Hepatocyte (in vitro differentiated cells): ENCODE data around the gene PLEKHA6. TPM values are rescaled to one million over a fixed set of nuclear protein-coding genes. Genes with fewer than 3 reads are reported as not detected.

Experiments
- DNase-seq: peaks from one replicate; pipeline ENCODE4 v3.0.0-alpha.2; 2016; ENCODE audit warnings: low spot score
- H2AFZ ChIP-seq: fragments of 200-600 bp; sonication (generic); 2 replicates; pipeline ENCODE4 v1.6.0; 2016; ENCODE audit warnings: antibody characterized with exemption, mild to moderate bottlenecking
- H3K27ac ChIP-seq: fragments of 200-600 bp; sonication (generic); 2 replicates; pipeline ENCODE4 v1.5.1; 2016; ENCODE audit warnings: mild to moderate bottlenecking
- H3K27me3 ChIP-seq: fragments of 200-600 bp; sonication (generic); 2 replicates; pipeline ENCODE4 v1.6.1; 2016
- H3K36me3 ChIP-seq: fragments of 200-600 bp; sonication (generic); replicated peaks from 2 replicates; pipeline ENCODE4 v1.5.1; 2016; ENCODE audit warnings: low read depth; ENCODE audit not compliant: insufficient read depth
- H3K4me1 ChIP-seq: fragments of 200-600 bp; sonication (generic); 2 replicates; pipeline ENCODE4 v1.5.1; 2016; ENCODE audit warnings: mild to moderate bottlenecking, moderate library complexity; ENCODE audit not compliant: insufficient read depth
- H3K4me2 ChIP-seq: fragments of 200-600 bp; sonication (generic); 2 replicates; pipeline ENCODE4 v1.6.0; 2016
- H3K4me3 ChIP-seq: fragments of 200-600 bp; sonication (generic); 2 replicates; pipeline ENCODE4 v1.5.1; 2016; ENCODE audit warnings: mild to moderate bottlenecking
- H3K79me2 ChIP-seq: fragments of 200-600 bp; sonication (generic); 2 replicates; pipeline ENCODE4 v1.6.0; 2017; ENCODE audit warnings: mild to moderate bottlenecking
- H3K9me2 ChIP-seq: fragments of 200-600 bp; sonication (generic); replicated peaks from 2 replicates; pipeline ENCODE4 v1.6.0; 2017; ENCODE audit warnings: mild to moderate bottlenecking; ENCODE audit not compliant: insufficient read depth
- H3K9me3 ChIP-seq: fragments of 200-600 bp; sonication (generic); 2 replicates; pipeline ENCODE4 v1.5.1; 2016; ENCODE audit warnings: low read depth, mild to moderate bottlenecking
- H4K20me1 ChIP-seq: fragments of 200-600 bp; sonication (generic); 2 replicates; pipeline ENCODE4 v1.6.0; 2016; ENCODE audit warnings: mild to moderate bottlenecking; ENCODE audit not compliant: insufficient read depth, poor library complexity, severe bottlenecking
- EZH2 ChIP-seq: fragments of 200-600 bp; sonication (generic); IDR thresholded peaks from 2 replicates; pipeline ENCODE4 v1.6.1; 2016; ENCODE audit warnings: antibody characterized with exemption, mild to moderate bottlenecking, borderline replicate concordance
- EZH2phosphoT487 ChIP-seq: fragments of 200-600 bp; sonication (generic); IDR thresholded peaks from one replicate; pipeline ENCODE4 v1.6.1; 2018; ENCODE audit warnings: antibody characterized with exemption, mild to moderate bottlenecking, low read depth, moderate library complexity; ENCODE audit not compliant: unreplicated experiment, severe bottlenecking
- WGBS: methylation state at CpG from one replicate; pipeline ENCODE4 v1.1.6; 2016; ENCODE audit warnings: low lambda C conversion rate; ENCODE audit errors: missing lambda C conversion rate; 5-methylcytosine and 5-hydroxymethylcytosine counted together
- polyA plus RNA-seq: library from polyadenylated mRNA; unstranded; fragments of >200 nt; fragmentation: Nextera tagmentation; extraction: Ambion mirVana; gene quantifications from 2 replicates; pipeline ENCODE4 v1.2.1, GENCODE V29; 2016
- total RNA-seq: library from RNA; depleted of rRNA; stranded (reverse); fragments of >200 nt; gene quantifications from 2 replicates; pipeline ENCODE4 v1.2.3, GENCODE V29; 2014
- TF ChIP-seq, protein P1 (sequence below): fragments of 200-600 bp; sonication (generic); IDR thresholded peaks from 2 replicates; pipeline ENCODE4 v1.5.1; 2016; ENCODE audit warnings: antibody characterized with exemption, mild to moderate bottlenecking; ENCODE audit not compliant: poor library complexity

PLEKHA6 gene
- total and polyA plus RNA-seq, 2 experiments from 2014 or later: 14.3 to 31.5 TPM

DNA sequence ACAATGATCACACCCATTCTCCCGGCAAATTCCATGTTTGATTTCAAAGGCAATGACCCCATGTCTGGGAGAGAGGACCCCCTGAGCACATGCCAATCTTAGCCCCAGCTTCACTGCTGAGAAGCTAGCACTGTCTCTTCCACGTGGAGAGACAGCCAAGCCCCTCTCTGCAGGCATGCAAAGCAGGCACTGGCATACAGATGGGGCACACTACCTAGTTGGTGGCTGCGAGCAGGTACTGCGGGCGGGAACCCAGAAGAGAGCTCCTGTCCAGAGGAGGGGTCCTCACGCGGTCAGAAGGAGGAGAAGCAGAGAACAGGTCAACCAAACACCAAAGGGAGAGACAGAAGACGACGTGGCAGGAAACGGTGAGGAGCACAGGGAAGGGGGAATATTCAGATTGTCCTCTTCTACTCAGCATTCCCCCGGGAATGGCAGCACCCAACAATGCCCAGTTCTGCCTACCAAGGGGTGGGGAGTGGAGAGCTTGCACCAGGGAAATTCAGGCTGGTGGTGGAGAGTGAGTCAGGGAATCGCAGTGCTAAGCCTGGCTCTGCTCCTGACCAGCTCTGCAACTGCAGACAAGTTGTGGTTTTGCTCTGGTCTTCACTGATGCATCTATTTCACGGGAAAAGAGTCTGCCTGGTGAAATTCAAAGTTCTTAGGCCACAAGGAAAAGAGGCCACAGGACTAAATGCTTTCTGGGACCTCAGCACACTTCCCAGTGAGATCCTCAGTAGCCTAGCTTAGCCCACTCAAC is 97.8 kb downstream of the PLEKHA6 start:
- 83% methylated on average over 13 of the region's 13 CpGs for WGBS

DNA sequence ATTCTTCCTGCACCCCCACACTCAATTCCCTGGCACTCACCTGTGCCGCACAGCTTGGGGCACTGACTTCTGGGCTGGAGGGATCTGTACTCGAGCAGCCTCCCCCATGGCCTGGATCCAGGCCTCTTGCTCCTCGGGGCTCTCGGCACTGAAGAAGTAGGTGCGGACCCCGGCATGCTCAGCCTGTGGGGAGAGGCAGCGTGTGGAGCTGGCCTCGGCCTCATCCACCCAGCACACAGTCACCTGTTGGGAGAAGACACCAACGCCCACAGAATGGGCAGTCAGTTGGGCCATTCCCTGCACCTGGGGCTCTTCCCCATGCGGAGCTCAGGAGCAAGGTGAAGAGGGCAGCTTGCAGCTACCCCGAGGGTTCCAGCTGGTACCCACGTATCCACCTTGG is 98.5 kb downstream of the PLEKHA6 start:
- H3K36me3 ChIP-seq: no peaks in the 10 kb centered on the region
- H3K79me2 ChIP-seq: no peaks in the 10 kb centered on the region
- WGBS: 98% methylated on average over 12 of the region's 12 CpGs

More for the DNA sequence above, 97.8 kb downstream of the PLEKHA6 start:
- no peak overlapping the region for H3K4me3 ChIP-seq
- no peaks in the 10 kb centered on the region for H3K27me3 ChIP-seq
- no peak for TF ChIP-seq EZH2phosphoT487
- TF ChIP-seq, protein P1, sequence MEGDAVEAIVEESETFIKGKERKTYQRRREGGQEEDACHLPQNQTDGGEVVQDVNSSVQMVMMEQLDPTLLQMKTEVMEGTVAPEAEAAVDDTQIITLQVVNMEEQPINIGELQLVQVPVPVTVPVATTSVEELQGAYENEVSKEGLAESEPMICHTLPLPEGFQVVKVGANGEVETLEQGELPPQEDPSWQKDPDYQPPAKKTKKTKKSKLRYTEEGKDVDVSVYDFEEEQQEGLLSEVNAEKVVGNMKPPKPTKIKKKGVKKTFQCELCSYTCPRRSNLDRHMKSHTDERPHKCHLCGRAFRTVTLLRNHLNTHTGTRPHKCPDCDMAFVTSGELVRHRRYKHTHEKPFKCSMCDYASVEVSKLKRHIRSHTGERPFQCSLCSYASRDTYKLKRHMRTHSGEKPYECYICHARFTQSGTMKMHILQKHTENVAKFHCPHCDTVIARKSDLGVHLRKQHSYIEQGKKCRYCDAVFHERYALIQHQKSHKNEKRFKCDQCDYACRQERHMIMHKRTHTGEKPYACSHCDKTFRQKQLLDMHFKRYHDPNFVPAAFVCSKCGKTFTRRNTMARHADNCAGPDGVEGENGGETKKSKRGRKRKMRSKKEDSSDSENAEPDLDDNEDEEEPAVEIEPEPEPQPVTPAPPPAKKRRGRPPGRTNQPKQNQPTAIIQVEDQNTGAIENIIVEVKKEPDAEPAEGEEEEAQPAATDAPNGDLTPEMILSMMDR: no peak
- no peak for TF ChIP-seq EZH2
- no peaks in the 10 kb centered on the region for H3K9me2 ChIP-seq
- H3K4me1 ChIP-seq: peaks cover 18% of the 10 kb centered on the region
- no peak overlapping the region for H2AFZ ChIP-seq
- no peaks in the 10 kb centered on the region for H4K20me1 ChIP-seq
- no peak for DNase-seq
- no peaks in the 10 kb centered on the region for H3K9me3 ChIP-seq
- H3K79me2 ChIP-seq: no peaks in the 10 kb centered on the region
- no peak overlapping the region for H3K4me2 ChIP-seq
- no peak overlapping the region for H3K27ac ChIP-seq
- H3K36me3 ChIP-seq: no peaks in the 10 kb centered on the region

DNA sequence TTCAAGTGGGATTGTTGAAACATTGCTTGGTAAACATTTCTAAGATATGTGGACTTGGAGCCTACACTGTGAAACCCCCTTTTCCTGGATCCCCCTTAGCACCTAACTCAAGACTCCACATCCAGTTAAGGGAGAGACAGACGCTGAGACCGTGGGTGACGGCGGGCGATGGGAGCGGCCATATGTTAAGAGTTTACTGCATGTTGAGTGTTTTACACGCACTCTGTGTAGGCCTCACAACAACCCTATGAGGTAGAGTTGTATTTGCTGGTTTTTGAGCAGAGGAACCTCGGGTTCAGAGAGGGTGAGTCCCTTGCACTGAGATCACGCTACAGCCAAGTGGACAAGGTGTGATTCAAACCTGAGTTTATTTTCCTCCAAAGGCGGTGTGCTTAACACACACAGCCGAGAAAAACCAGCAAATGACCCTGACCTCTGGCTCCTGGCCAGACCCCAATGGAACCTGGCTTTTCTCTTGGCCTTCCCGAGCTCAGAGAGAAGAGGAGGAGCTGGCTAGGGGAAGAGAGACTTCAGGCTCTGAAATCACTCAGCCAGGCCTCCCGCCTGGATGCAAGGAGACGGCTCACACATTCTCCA is 99.0 kb downstream of the PLEKHA6 start:
- H3K27ac ChIP-seq: no peak overlapping the region
- no peaks in the 10 kb centered on the region for H3K36me3 ChIP-seq
- no peaks in the 10 kb centered on the region for H3K27me3 ChIP-seq
- H4K20me1 ChIP-seq: no peaks in the 10 kb centered on the region
- H3K4me3 ChIP-seq: no peak overlapping the region
- TF ChIP-seq, protein P1: no peak
- TF ChIP-seq EZH2phosphoT487 (no peak), EZH2 (no peak)
- no peak overlapping the region for H3K4me2 ChIP-seq
- H3K9me2 ChIP-seq: no peaks in the 10 kb centered on the region
- H3K79me2 ChIP-seq: no peaks in the 10 kb centered on the region
- H2AFZ ChIP-seq: no peak overlapping the region
- 80% methylated on average over 14 of the region's 14 CpGs for WGBS
- H3K9me3 ChIP-seq: no peaks in the 10 kb centered on the region
- H3K4me1 ChIP-seq: peaks cover 11% of the 10 kb centered on the region
- no peak for DNase-seq

More for the DNA sequence above, 98.5 kb downstream of the PLEKHA6 start:
- H2AFZ ChIP-seq: no peak overlapping the region
- H3K4me1 ChIP-seq: peaks cover 13% of the 10 kb centered on the region
- H3K4me3 ChIP-seq: no peak overlapping the region
- H3K27me3 ChIP-seq: no peaks in the 10 kb centered on the region
- DNase-seq: no peak
- no peaks in the 10 kb centered on the region for H3K9me3 ChIP-seq
- no peak overlapping the region for H3K4me2 ChIP-seq
- no peaks in the 10 kb centered on the region for H4K20me1 ChIP-seq
- no peak overlapping the region for H3K27ac ChIP-seq
- TF ChIP-seq EZH2: no peak
- no peak for TF ChIP-seq EZH2phosphoT487
- TF ChIP-seq, protein P1: no peak
- no peaks in the 10 kb centered on the region for H3K9me2 ChIP-seq
